Ishikawa (cell line): ENCODE data around the gene TUBD1.

Source experiments
- FOXM1 ChIP-seq: IDR thresholded peaks from 2 replicates; pipeline ENCODE4 v1.6.1; 2012; ENCODE audit warnings: low read depth, borderline replicate concordance
- NFIC ChIP-seq: IDR thresholded peaks from 2 replicates; pipeline ENCODE4 v1.6.1; 2012
- RAD21 ChIP-seq: IDR thresholded peaks from 2 replicates; pipeline ENCODE4 v1.6.1; 2012; ENCODE audit warnings: low read depth
- TEAD4 ChIP-seq: IDR thresholded peaks from 2 replicates; pipeline ENCODE4 v1.6.1; 2012

GRCh38 chr17:59869941-59870218, 22.9 kb downstream of the TUBD1 start:
- no peak for TF ChIP-seq TEAD4
- no peak for TF ChIP-seq FOXM1
- no peak for TF ChIP-seq NFIC
- TF ChIP-seq RAD21 = no peak
